ENCODE data around the gene LARP1. TPM values are rescaled to one million over a fixed set of nuclear protein-coding genes. Genes with fewer than 3 reads are reported as not detected.
A peak's percentile ranks its signal among the peaks of the same experiment; 100 is the strongest.

LARP1 gene
- total and polyA plus RNA-seq, 9 of the 15 experiments (the other 6 are each of a cell fraction or from before 2014, with no cell fraction given), result 22.6 to 300 (median 92.0) TPM

- TF ChIP-seq MCM7 (IDR thresholded peaks at IDR 0.05), result no peak
- no peak for TF ChIP-seq TEAD4 (IDR thresholded peaks at IDR 0.05; ENCODE audit: low read length)
- TF ChIP-seq TEAD4 (CRISPR knock-in tag; IDR thresholded peaks at IDR 0.05; ENCODE audit: borderline replicate concordance), result no peak
- no peak for TF ChIP-seq SIX5 (IDR thresholded peaks at IDR 0.05; ENCODE audit: borderline replicate concordance in 1 of 2, insufficient read depth in 1 of 2, low read depth in 1 of 2, low read length in 2 of 2)
- no peak for TF ChIP-seq U2AF2 (optimal IDR thresholded peaks at IDR 0.05; ENCODE audit: low read depth, low read length)
- peak; percentile 84 for TF ChIP-seq RBM25 (IDR thresholded peaks at IDR 0.05; ENCODE audit: low read depth, low read length, severe bottlenecking)
- TF ChIP-seq TRIM28 (IDR thresholded peaks at IDR 0.05), result no peak
- no peak for TF ChIP-seq BMI1 (IDR thresholded peaks at IDR 0.05; ENCODE audit: low read length)
- no peak for TF ChIP-seq NR2C1 (IDR thresholded peaks at IDR 0.05)
- TF ChIP-seq NR2C1 (tag; IDR thresholded peaks at IDR 0.05), result no peak
- no peak for TF ChIP-seq ARID2 (IDR thresholded peaks at IDR 0.05)
- TF ChIP-seq ZNF354B (CRISPR knock-in tag; IDR thresholded peaks at IDR 0.05), result no peak
- TF ChIP-seq, protein P1, sequence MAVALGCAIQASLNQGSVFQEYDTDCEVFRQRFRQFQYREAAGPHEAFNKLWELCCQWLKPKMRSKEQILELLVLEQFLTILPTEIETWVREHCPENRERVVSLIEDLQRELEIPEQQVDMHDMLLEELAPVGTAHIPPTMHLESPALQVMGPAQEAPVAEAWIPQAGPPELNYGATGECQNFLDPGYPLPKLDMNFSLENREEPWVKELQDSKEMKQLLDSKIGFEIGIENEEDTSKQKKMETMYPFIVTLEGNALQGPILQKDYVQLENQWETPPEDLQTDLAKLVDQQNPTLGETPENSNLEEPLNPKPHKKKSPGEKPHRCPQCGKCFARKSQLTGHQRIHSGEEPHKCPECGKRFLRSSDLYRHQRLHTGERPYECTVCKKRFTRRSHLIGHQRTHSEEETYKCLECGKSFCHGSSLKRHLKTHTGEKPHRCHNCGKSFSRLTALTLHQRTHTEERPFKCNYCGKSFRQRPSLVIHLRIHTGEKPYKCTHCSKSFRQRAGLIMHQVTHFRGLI (CRISPR knock-in tag; IDR thresholded peaks at IDR 0.05), result no peak
- TF ChIP-seq, protein P2, sequence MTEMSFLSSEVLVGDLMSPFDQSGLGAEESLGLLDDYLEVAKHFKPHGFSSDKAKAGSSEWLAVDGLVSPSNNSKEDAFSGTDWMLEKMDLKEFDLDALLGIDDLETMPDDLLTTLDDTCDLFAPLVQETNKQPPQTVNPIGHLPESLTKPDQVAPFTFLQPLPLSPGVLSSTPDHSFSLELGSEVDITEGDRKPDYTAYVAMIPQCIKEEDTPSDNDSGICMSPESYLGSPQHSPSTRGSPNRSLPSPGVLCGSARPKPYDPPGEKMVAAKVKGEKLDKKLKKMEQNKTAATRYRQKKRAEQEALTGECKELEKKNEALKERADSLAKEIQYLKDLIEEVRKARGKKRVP (CRISPR knock-in tag; IDR thresholded peaks at IDR 0.05), result no peak
- TF ChIP-seq MEIS2 (IDR thresholded peaks at IDR 0.05; ENCODE audit: partially characterized antibody), result no peak
- TF ChIP-seq, protein P3, sequence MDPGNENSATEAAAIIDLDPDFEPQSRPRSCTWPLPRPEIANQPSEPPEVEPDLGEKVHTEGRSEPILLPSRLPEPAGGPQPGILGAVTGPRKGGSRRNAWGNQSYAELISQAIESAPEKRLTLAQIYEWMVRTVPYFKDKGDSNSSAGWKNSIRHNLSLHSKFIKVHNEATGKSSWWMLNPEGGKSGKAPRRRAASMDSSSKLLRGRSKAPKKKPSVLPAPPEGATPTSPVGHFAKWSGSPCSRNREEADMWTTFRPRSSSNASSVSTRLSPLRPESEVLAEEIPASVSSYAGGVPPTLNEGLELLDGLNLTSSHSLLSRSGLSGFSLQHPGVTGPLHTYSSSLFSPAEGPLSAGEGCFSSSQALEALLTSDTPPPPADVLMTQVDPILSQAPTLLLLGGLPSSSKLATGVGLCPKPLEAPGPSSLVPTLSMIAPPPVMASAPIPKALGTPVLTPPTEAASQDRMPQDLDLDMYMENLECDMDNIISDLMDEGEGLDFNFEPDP (CRISPR knock-in tag; IDR thresholded peaks at IDR 0.05), result no peak
- TF ChIP-seq HIVEP1 (CRISPR knock-in tag; IDR thresholded peaks at IDR 0.05), result no peak
- TF ChIP-seq ZNF57 (CRISPR knock-in tag; IDR thresholded peaks at IDR 0.05), result no peak
- no peak for TF ChIP-seq CCAR2 (IDR thresholded peaks at IDR 0.05; ENCODE audit: low read depth, low read length)
- no peak for TF ChIP-seq TCF15 (CRISPR knock-in tag; IDR thresholded peaks at IDR 0.05)
- TF ChIP-seq HMGN3 (IDR thresholded peaks at IDR 0.05; ENCODE audit: borderline replicate concordance, extremely low read depth, insufficient read length, low read depth, low read length), result no peak
- TF ChIP-seq ZNF561 (CRISPR knock-in tag; conservative IDR thresholded peaks at IDR 0.05), result no peak
- no peak for TF ChIP-seq ZNF175 (CRISPR knock-in tag; IDR thresholded peaks at IDR 0.05; ENCODE audit: low read depth)
- 0 out of 2 replicates have a peak, but pooled peaks have one; percentile 39 for TF ChIP-seq GTF2A2 (tag; IDR thresholded peaks at IDR 0.05)
- no peak for TF ChIP-seq ZBTB7A (IDR thresholded peaks at IDR 0.05; ENCODE audit: borderline replicate concordance, control insufficient read depth, low read depth, low read length)
- TF ChIP-seq SAFB2 (IDR thresholded peaks at IDR 0.05; ENCODE audit: borderline replicate concordance, low read depth, low read length, severe bottlenecking), result no peak
These were observed 104.0 kb downstream of the LARP1 start (continued) for GRCh38 chr5:154858972-154859871.
